Measurements from ENCODE around the gene AOPEP. TPM values are rescaled to one million over a fixed set of nuclear protein-coding genes. Genes with fewer than 3 reads are reported as not detected.
"Not testable (repeated sequence)": the region's sequence is repeated elsewhere in the genome, so short reads cannot be mapped to it uniquely, and the experiment has no call there.

The AOPEP gene
- total RNA-seq, 1 donor from 2014 or later = 16.6 TPM

DNA sequence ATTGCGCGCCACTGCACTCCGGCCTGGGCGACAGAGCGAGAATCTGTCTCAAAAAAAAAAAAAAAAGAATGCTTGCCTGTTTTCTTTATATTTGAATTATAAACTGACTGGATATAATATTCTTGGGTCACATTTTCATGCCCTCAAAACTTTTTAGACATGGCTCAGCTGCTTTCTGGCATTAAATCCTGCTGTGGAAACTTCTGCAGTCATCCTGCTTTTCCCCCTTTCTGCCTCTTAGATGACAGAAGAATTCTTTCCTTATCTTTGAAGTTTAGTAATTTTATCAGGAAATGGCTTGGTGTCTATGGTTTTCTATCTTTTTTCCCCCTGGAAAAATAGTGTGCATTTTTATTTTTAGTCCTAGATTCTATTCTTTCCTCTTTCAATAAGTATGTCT, 234.5 kb downstream of the AOPEP start:
- Mint-ChIP-seq H3K4me3 (no peak overlapping the region), H3K36me3 (peaks cover 31% of the 10 kb centered on the region), H3K9me3 (peaks cover 2% of the 10 kb centered on the region), H3K27ac (no peak overlapping the region), H3K27me3 (ENCODE audit: insufficient read depth, low read depth) (no peaks in the 10 kb centered on the region), H3K4me1 (no peaks in the 10 kb centered on the region)
- Histone ChIP-seq H3K9ac (no peak overlapping the region), H3K79me2 (ENCODE audit: low read depth) (no peaks in the 10 kb centered on the region), H2AFZ (replicated peaks) (no peak overlapping the region), H3K4me2 (no peak overlapping the region), H3K9me3 (ENCODE audit: low read depth) (no peaks in the 10 kb centered on the region), H3K27ac (no peak overlapping the region), H3K4me3 (no peak overlapping the region), H3K4me1 (no peaks in the 10 kb centered on the region), H3K27me3 (no peaks in the 10 kb centered on the region), H3K36me3 (no peaks in the 10 kb centered on the region), H3F3A (ENCODE audit: low read depth) (no peaks in the 10 kb centered on the region), H4K20me1 (ENCODE audit: low read depth) (no peaks in the 10 kb centered on the region)
- TF ChIP-seq, protein P1, sequence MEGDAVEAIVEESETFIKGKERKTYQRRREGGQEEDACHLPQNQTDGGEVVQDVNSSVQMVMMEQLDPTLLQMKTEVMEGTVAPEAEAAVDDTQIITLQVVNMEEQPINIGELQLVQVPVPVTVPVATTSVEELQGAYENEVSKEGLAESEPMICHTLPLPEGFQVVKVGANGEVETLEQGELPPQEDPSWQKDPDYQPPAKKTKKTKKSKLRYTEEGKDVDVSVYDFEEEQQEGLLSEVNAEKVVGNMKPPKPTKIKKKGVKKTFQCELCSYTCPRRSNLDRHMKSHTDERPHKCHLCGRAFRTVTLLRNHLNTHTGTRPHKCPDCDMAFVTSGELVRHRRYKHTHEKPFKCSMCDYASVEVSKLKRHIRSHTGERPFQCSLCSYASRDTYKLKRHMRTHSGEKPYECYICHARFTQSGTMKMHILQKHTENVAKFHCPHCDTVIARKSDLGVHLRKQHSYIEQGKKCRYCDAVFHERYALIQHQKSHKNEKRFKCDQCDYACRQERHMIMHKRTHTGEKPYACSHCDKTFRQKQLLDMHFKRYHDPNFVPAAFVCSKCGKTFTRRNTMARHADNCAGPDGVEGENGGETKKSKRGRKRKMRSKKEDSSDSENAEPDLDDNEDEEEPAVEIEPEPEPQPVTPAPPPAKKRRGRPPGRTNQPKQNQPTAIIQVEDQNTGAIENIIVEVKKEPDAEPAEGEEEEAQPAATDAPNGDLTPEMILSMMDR (IDR thresholded peaks at IDR 0.05) = no peak
- TF ChIP-seq EZH2phosphoT487 (IDR thresholded peaks at IDR 0.05) = no peak
- TF ChIP-seq EZH2 (IDR thresholded peaks at IDR 0.05) = no peak
- no peak for DNase-seq (ENCODE audit: low spot score)

DNA sequence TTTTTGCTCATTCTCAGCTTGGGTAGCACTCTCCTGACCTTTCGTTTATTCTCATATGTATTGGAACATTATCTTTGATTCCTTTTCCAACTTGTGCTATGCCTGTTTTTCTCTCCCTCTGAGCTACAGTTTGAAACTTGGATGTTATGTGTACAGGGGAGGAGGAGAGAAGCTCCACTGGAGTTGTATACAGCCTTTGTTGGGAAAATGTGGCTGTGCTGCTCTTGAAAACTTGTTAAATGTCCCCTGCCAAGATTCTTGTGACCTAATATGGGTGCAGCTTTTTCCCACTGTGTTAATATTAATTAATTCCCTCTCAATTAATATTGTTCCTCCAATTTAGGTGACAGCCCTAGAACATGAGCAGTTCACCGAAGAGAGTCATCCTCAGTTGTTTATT, 235.4 kb downstream of the AOPEP start:
- no peak overlapping the region for H3K27ac Mint-ChIP-seq
- no peak for DNase-seq (ENCODE audit: low spot score)
- no peaks in the 10 kb centered on the region for H3F3A ChIP-seq (ENCODE audit: low read depth)
- H3K4me1 ChIP-seq = no peaks in the 10 kb centered on the region
- H3K9ac ChIP-seq = no peak overlapping the region
- H3K4me3 Mint-ChIP-seq = no peak overlapping the region
- H3K4me2 ChIP-seq = no peak overlapping the region
- no peaks in the 10 kb centered on the region for H3K9me3 ChIP-seq (ENCODE audit: low read depth)
- no peaks in the 10 kb centered on the region for H4K20me1 ChIP-seq (ENCODE audit: low read depth)
- no peaks in the 10 kb centered on the region for H3K27me3 ChIP-seq
- no peaks in the 10 kb centered on the region for H3K4me1 Mint-ChIP-seq
- no peaks in the 10 kb centered on the region for H3K79me2 ChIP-seq (ENCODE audit: low read depth)
- no peak overlapping the region for H3K27ac ChIP-seq
- TF ChIP-seq EZH2phosphoT487 (IDR thresholded peaks at IDR 0.05) (no peak), EZH2 (IDR thresholded peaks at IDR 0.05) (no peak)
- TF ChIP-seq, protein P1 (IDR thresholded peaks at IDR 0.05) = no peak
- H3K4me3 ChIP-seq = no peak overlapping the region
- H2AFZ ChIP-seq (replicated peaks) = no peak overlapping the region
- H3K9me3 Mint-ChIP-seq = peaks cover 2% of the 10 kb centered on the region
- peaks cover 23% of the 10 kb centered on the region for H3K36me3 Mint-ChIP-seq
- H3K36me3 ChIP-seq = no peaks in the 10 kb centered on the region
- no peaks in the 10 kb centered on the region for H3K27me3 Mint-ChIP-seq (ENCODE audit: insufficient read depth, low read depth)

DNA sequence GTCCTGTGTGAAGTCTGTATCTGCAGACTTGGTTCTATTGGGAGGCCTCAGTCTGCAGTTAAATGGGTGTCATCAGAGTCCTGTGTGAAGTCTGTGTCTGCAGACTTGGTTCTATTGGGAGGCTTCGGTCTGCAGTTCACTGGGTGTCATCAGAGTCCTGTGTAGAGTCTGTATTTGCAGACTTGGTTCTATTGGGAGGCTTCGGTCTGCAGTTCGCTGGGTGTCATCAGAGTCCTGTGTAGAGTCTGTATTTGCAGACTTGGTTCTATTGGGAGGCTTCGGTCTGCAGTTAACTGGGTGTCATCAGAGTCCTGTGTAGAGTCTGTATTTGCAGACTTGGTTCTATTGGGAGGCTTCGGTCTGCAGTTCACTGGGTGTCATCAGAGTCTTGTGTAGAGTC, 239.1 kb downstream of the AOPEP start:
- H3K4me2 ChIP-seq; H3K27ac Mint-ChIP-seq; H3K36me3 ChIP-seq; H3K9ac ChIP-seq; H3K4me3 Mint-ChIP-seq; H3K9me3 ChIP-seq (ENCODE audit: low read depth); H3K9me3 Mint-ChIP-seq; H2AFZ ChIP-seq (replicated peaks); H3K4me3 ChIP-seq; H3K4me1 ChIP-seq; H3F3A ChIP-seq (ENCODE audit: low read depth); DNase-seq (ENCODE audit: low spot score); H3K27ac ChIP-seq; H4K20me1 ChIP-seq (ENCODE audit: low read depth); H3K27me3 Mint-ChIP-seq (ENCODE audit: insufficient read depth, low read depth); H3K79me2 ChIP-seq (ENCODE audit: low read depth); H3K27me3 ChIP-seq: not testable (repeated sequence)
- peaks cover 22% of the 10 kb centered on the region for H3K36me3 Mint-ChIP-seq
- H3K4me1 Mint-ChIP-seq = peaks cover 12% of the 10 kb centered on the region

DNA sequence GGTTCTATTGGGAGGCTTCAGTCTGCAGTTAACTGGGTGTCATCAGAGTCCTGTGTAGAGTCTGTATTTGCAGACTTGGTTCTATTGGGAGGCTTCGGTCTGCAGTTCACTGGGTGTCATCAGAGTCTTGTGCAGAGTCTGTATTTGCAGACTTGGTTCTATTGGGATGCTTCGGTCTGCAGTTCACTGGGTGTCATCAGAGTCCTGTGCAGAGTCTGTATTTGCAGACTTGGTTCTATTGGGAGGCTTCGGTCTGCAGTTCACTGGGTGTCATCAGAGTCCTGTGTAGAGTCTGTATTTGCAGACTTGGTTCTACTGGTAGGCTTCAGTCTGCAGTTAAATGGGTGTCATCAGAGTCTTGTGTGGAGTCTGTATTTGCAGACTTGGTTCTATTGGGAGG, 239.5 kb downstream of the AOPEP start:
- DNase-seq (ENCODE audit: low spot score); H2AFZ ChIP-seq (replicated peaks); H3K4me3 ChIP-seq; H3K9me3 ChIP-seq (ENCODE audit: low read depth); H3K27me3 Mint-ChIP-seq (ENCODE audit: insufficient read depth, low read depth); H3K4me2 ChIP-seq; H3K27ac ChIP-seq; H3K27me3 ChIP-seq; H3K9ac ChIP-seq; H3K27ac Mint-ChIP-seq; H4K20me1 ChIP-seq (ENCODE audit: low read depth); H3K9me3 Mint-ChIP-seq; H3K79me2 ChIP-seq (ENCODE audit: low read depth); H3K36me3 ChIP-seq; H3K4me3 Mint-ChIP-seq: not testable (repeated sequence)
- peaks cover 14% of the 10 kb centered on the region for H3F3A ChIP-seq (ENCODE audit: low read depth)
- H3K4me1 ChIP-seq = peaks cover 14% of the 10 kb centered on the region
- H3K4me1 Mint-ChIP-seq = peaks cover 16% of the 10 kb centered on the region
- peaks cover 20% of the 10 kb centered on the region for H3K36me3 Mint-ChIP-seq
